ENCODE results near the gene SCN5A. TPM values are rescaled to one million over a fixed set of nuclear protein-coding genes. Genes with fewer than 3 reads are reported as not detected.

Gene SCN5A
- total RNA-seq, 1 experiment from 2014 or later = 11.5 TPM

GRCh38 chr3:38651153-38651789 lies 1.8 kb upstream of the SCN5A start:
- Histone ChIP-seq H3K4me1 (ENCODE audit: control insufficient read depth in 1 of 2, insufficient read depth in 2 of 2, low read length in 2 of 2) (peaks cover 11 to 31% of the 10 kb centered on the region in 2 experiments), H3K4me3 (replicated peaks in 1 of 2; ENCODE audit: low read depth in 1 of 2, low read length in 2 of 2) (no peak overlapping the region), H3K9ac (ENCODE audit: low read length) (no peak overlapping the region), H3K27me3 (ENCODE audit: insufficient read depth, low read length) (no peaks in the 10 kb centered on the region), H3K9me2 (ENCODE audit: insufficient read depth) (no peaks in the 10 kb centered on the region), H4K20me1 (ENCODE audit: insufficient read depth) (no peaks in the 10 kb centered on the region), H3K27ac (ENCODE audit: low read depth, low read length) (no peak overlapping the region), H3K4me2 (ENCODE audit: low read length) (peak overlapping the region; percentile 40), H3K9me3 (ENCODE audit: control insufficient read depth in 1 of 2, insufficient read depth in 1 of 2, low read depth in 1 of 2, low read length in 2 of 2) (no peaks in the 10 kb centered on the region), H2AFZ (ENCODE audit: low read depth, low read length, poor library complexity, severe bottlenecking) (no peak overlapping the region), H3K36me3 (ENCODE audit: control insufficient read depth in 1 of 2, insufficient read depth in 2 of 2, low read length in 2 of 2) (no peaks in the 10 kb centered on the region), H3K79me2 (ENCODE audit: insufficient read depth, low read length) (no peaks in the 10 kb centered on the region)
- ChIA-PET CTCF (interaction anchor here (1.0 to 2.2 kb wide), 4 partner anchors 11 to 155 kb away, joined by 3 to 17 read pairs (median 4); partner anchors contain the start of gene EXOG), RAD21 (ENCODE audit: low non-redundant PET in 1 of 2, low total read pairs in 2 of 2, uncharacterized antibody in 2 of 2, unreplicated experiment in 2 of 2) (interaction anchor here in 1 of 2 experiments (1.0 to 1.4 kb wide), 2 partner anchors 11 to 130 kb away, joined by 4 to 5 read pairs; no protein-coding TSS in a partner anchor), POLR2A (no interaction called here)
- intact Hi-C loops (cut with micrococcal nuclease) = loop anchor here (10.0 kb wide), 1 partner anchor 796 kb away; no protein-coding TSS in a partner anchor
- TF ChIP-seq SP1 (IDR thresholded peaks at IDR 0.05; ENCODE audit: low read depth) (no peak), MAX (IDR thresholded peaks at IDR 0.05) (peak; percentile 100), EZH2phosphoT487 (IDR thresholded peaks at IDR 0.05; ENCODE audit: borderline replicate concordance) (no peak), CEBPB (IDR thresholded peaks at IDR 0.05; ENCODE audit: low read depth) (no peak), ATF3 (IDR thresholded peaks at IDR 0.05) (no peak), RAD21 (IDR thresholded peaks at IDR 0.05; ENCODE audit: low read depth) (peak; percentile 80), EZH2 (IDR thresholded peaks at IDR 0.05) (no peak), EGR1 (IDR thresholded peaks at IDR 0.05; ENCODE audit: low read depth) (no peak), CBX3 (IDR thresholded peaks at IDR 0.05; ENCODE audit: low read depth) (peak; percentile 98), ZFX (IDR thresholded peaks at IDR 0.05) (no peak), YY1 (IDR thresholded peaks at IDR 0.05; ENCODE audit: extremely low read depth, insufficient replicate concordance, low read depth, low read length) (peak; percentile 60), TCF7L2 (IDR thresholded peaks at IDR 0.05; ENCODE audit: borderline replicate concordance, extremely low read depth, insufficient read depth, insufficient read length) (no peak), ZNF274 (IDR thresholded peaks at IDR 0.05; ENCODE audit: low read depth, low read length) (no peak), FOSL1 (IDR thresholded peaks at IDR 0.05; ENCODE audit: low read depth) (no peak), SIN3A (IDR thresholded peaks at IDR 0.05; ENCODE audit: low read depth) (no peak)
- TF ChIP-seq, protein P1, sequence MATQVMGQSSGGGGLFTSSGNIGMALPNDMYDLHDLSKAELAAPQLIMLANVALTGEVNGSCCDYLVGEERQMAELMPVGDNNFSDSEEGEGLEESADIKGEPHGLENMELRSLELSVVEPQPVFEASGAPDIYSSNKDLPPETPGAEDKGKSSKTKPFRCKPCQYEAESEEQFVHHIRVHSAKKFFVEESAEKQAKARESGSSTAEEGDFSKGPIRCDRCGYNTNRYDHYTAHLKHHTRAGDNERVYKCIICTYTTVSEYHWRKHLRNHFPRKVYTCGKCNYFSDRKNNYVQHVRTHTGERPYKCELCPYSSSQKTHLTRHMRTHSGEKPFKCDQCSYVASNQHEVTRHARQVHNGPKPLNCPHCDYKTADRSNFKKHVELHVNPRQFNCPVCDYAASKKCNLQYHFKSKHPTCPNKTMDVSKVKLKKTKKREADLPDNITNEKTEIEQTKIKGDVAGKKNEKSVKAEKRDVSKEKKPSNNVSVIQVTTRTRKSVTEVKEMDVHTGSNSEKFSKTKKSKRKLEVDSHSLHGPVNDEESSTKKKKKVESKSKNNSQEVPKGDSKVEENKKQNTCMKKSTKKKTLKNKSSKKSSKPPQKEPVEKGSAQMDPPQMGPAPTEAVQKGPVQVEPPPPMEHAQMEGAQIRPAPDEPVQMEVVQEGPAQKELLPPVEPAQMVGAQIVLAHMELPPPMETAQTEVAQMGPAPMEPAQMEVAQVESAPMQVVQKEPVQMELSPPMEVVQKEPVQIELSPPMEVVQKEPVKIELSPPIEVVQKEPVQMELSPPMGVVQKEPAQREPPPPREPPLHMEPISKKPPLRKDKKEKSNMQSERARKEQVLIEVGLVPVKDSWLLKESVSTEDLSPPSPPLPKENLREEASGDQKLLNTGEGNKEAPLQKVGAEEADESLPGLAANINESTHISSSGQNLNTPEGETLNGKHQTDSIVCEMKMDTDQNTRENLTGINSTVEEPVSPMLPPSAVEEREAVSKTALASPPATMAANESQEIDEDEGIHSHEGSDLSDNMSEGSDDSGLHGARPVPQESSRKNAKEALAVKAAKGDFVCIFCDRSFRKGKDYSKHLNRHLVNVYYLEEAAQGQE (IDR thresholded peaks at IDR 0.05; ENCODE audit: low read depth) = no peak
- TF ChIP-seq, protein P2, sequence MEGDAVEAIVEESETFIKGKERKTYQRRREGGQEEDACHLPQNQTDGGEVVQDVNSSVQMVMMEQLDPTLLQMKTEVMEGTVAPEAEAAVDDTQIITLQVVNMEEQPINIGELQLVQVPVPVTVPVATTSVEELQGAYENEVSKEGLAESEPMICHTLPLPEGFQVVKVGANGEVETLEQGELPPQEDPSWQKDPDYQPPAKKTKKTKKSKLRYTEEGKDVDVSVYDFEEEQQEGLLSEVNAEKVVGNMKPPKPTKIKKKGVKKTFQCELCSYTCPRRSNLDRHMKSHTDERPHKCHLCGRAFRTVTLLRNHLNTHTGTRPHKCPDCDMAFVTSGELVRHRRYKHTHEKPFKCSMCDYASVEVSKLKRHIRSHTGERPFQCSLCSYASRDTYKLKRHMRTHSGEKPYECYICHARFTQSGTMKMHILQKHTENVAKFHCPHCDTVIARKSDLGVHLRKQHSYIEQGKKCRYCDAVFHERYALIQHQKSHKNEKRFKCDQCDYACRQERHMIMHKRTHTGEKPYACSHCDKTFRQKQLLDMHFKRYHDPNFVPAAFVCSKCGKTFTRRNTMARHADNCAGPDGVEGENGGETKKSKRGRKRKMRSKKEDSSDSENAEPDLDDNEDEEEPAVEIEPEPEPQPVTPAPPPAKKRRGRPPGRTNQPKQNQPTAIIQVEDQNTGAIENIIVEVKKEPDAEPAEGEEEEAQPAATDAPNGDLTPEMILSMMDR (IDR thresholded peaks at IDR 0.05 in 2 of 3, conservative IDR thresholded peaks at IDR 0.05 in 1 of 3; ENCODE audit: borderline replicate concordance in 1 of 3, insufficient read depth in 1 of 3, low read depth in 2 of 3, low read length in 2 of 3) = peak; percentile 80 to 98 (median 85)
- peak; percentile 62 for ATAC-seq
- peak; percentile 60 for DNase-seq (ENCODE audit: low read depth, low spot score)
- no TSS peak for BruUV-seq (replicated peaks)
